ENCODE results near the gene TMEM109.

TMEM109 gene

GRCh38 chr11:60928563-60929001, 14.6 kb downstream of the TMEM109 start:
- TF ChIP-seq RAD21 (IDR thresholded peaks at IDR 0.05; ENCODE audit: low read depth) (no peak), TEAD4 (IDR thresholded peaks at IDR 0.05) (no peak), FOXM1 (IDR thresholded peaks at IDR 0.05; ENCODE audit: borderline replicate concordance, low read depth) (no peak), REST (IDR thresholded peaks at IDR 0.05; ENCODE audit: low read depth) (no peak)

- TF ChIP-seq ZBTB7A (IDR thresholded peaks at IDR 0.05; ENCODE audit: low read depth): no peak
These were observed 15.8 kb downstream of the TMEM109 start for GRCh38 chr11:60929764-60930163.

- TF ChIP-seq EGR1 (IDR thresholded peaks at IDR 0.05): no peak
- no peak for TF ChIP-seq CEBPB (IDR thresholded peaks at IDR 0.05)
- TF ChIP-seq NFIC (IDR thresholded peaks at IDR 0.05): no peak
- TF ChIP-seq REST (IDR thresholded peaks at IDR 0.05; ENCODE audit: low read depth): no peak
- TF ChIP-seq RAD21 (IDR thresholded peaks at IDR 0.05; ENCODE audit: low read depth): no peak
- no peak for TF ChIP-seq TAF1 (IDR thresholded peaks at IDR 0.05; ENCODE audit: low read depth)
- no peak for TF ChIP-seq FOXM1 (IDR thresholded peaks at IDR 0.05; ENCODE audit: borderline replicate concordance, low read depth)
- TF ChIP-seq CREB1 (IDR thresholded peaks at IDR 0.05; ENCODE audit: low read depth): no peak
- no peak for TF ChIP-seq TCF12 (IDR thresholded peaks at IDR 0.05; ENCODE audit: low read depth)
- TF ChIP-seq MAX (IDR thresholded peaks at IDR 0.05): no peak
- no peak for TF ChIP-seq USF1 (IDR thresholded peaks at IDR 0.05)
- no peak for TF ChIP-seq EP300 (IDR thresholded peaks at IDR 0.05; ENCODE audit: borderline replicate concordance)
- no peak for TF ChIP-seq ZBTB7A (IDR thresholded peaks at IDR 0.05; ENCODE audit: low read depth)
- TF ChIP-seq TEAD4 (IDR thresholded peaks at IDR 0.05): no peak
- TF ChIP-seq YY1 (IDR thresholded peaks at IDR 0.05; ENCODE audit: low read depth): no peak
These were observed 16.4 kb downstream of the TMEM109 start for GRCh38 chr11:60930394-60930793.

GRCh38 chr11:60931917-60932316, 18.0 kb downstream of the TMEM109 start:
- no peak for TF ChIP-seq CREB1 (IDR thresholded peaks at IDR 0.05; ENCODE audit: low read depth)
- TF ChIP-seq REST (IDR thresholded peaks at IDR 0.05; ENCODE audit: low read depth): no peak
- no peak for TF ChIP-seq YY1 (IDR thresholded peaks at IDR 0.05; ENCODE audit: low read depth)
- TF ChIP-seq ZBTB7A (IDR thresholded peaks at IDR 0.05; ENCODE audit: low read depth): no peak
- TF ChIP-seq USF1 (IDR thresholded peaks at IDR 0.05): no peak
- no peak for TF ChIP-seq TCF12 (IDR thresholded peaks at IDR 0.05; ENCODE audit: low read depth)
- TF ChIP-seq MAX (IDR thresholded peaks at IDR 0.05): no peak
- no peak for TF ChIP-seq RAD21 (IDR thresholded peaks at IDR 0.05; ENCODE audit: low read depth)
- TF ChIP-seq NFIC (IDR thresholded peaks at IDR 0.05): no peak

- TF ChIP-seq RAD21 (IDR thresholded peaks at IDR 0.05; ENCODE audit: low read depth): no peak
- no peak for TF ChIP-seq YY1 (IDR thresholded peaks at IDR 0.05; ENCODE audit: low read depth)
- TF ChIP-seq TCF12 (IDR thresholded peaks at IDR 0.05; ENCODE audit: low read depth): no peak
- no peak for TF ChIP-seq MAX (IDR thresholded peaks at IDR 0.05)
- TF ChIP-seq CREB1 (IDR thresholded peaks at IDR 0.05; ENCODE audit: low read depth): no peak
- TF ChIP-seq ZBTB7A (IDR thresholded peaks at IDR 0.05; ENCODE audit: low read depth): no peak
- no peak for TF ChIP-seq EGR1 (IDR thresholded peaks at IDR 0.05)
- TF ChIP-seq TAF1 (IDR thresholded peaks at IDR 0.05; ENCODE audit: low read depth): no peak
- TF ChIP-seq CEBPB (IDR thresholded peaks at IDR 0.05): no peak
- no peak for TF ChIP-seq USF1 (IDR thresholded peaks at IDR 0.05)
- no peak for TF ChIP-seq NFIC (IDR thresholded peaks at IDR 0.05)
- TF ChIP-seq TEAD4 (IDR thresholded peaks at IDR 0.05): no peak
- no peak for TF ChIP-seq REST (IDR thresholded peaks at IDR 0.05; ENCODE audit: low read depth)
- TF ChIP-seq FOXM1 (IDR thresholded peaks at IDR 0.05; ENCODE audit: borderline replicate concordance, low read depth): no peak
- TF ChIP-seq EP300 (IDR thresholded peaks at IDR 0.05; ENCODE audit: borderline replicate concordance): no peak
These were observed 18.8 kb downstream of the TMEM109 start for GRCh38 chr11:60932605-60933356.
